Liver (tissue), 9 donors: ENCODE data around the gene RSRP1. TPM values are rescaled to one million over a fixed set of nuclear protein-coding genes. Genes with fewer than 3 reads are reported as not detected.

ENCODE experiments used
- DNase-seq: peaks from one replicate; pipeline ENCODE4 v3.0.0-alpha.2; 2017; ENCODE audit warnings: low spot score
- H3K27ac ChIP-seq, 2 donors: one replicate each; pipeline ENCODE4 v1.7.0; 2013; ENCODE audit warnings: inconsistent platforms in 2 of 2, low read length in 2 of 2, control low read depth in 1 of 2, low read depth in 1 of 2, mild to moderate bottlenecking in 1 of 2
- H3K27me3 ChIP-seq, 4 donors: one replicate each; pipeline versions ENCODE4 v1.6.1 to v1.7.0; 2013; ENCODE audit warnings: low read length in 3 of 4, inconsistent platforms in 1 of 4, mild to moderate bottlenecking in 1 of 4, moderate library complexity in 1 of 4; ENCODE audit not compliant: control insufficient read depth in 4 of 4, insufficient read depth in 4 of 4
- H3K36me3 ChIP-seq, 4 donors: one replicate each; pipeline versions ENCODE4 v1.6.1 to v1.7.0; 2013; ENCODE audit warnings: low read length in 3 of 4, mild to moderate bottlenecking in 3 of 4, low read depth in 1 of 4, moderate library complexity in 1 of 4; ENCODE audit not compliant: control insufficient read depth in 4 of 4, insufficient read depth in 3 of 4
- H3K4me1 ChIP-seq, 4 donors: one replicate each; pipeline versions ENCODE4 v1.6.1 to v1.7.0; 2013; ENCODE audit warnings: low read length in 3 of 4, mild to moderate bottlenecking in 3 of 4, moderate library complexity in 1 of 4; ENCODE audit not compliant: control insufficient read depth in 4 of 4, insufficient read depth in 4 of 4
- H3K4me3 ChIP-seq, 3 donors: one replicate each; pipeline versions ENCODE4 v1.6.1 to v1.7.0; 2013; ENCODE audit warnings: low read length in 3 of 3, control low read depth in 1 of 3, low read depth in 1 of 3, mild to moderate bottlenecking in 1 of 3
- H3K9ac ChIP-seq, 2 donors: one replicate each; pipeline ENCODE4 v1.7.0; 2013; ENCODE audit warnings: low read length in 2 of 2, mild to moderate bottlenecking in 2 of 2, moderate library complexity in 2 of 2, control low read depth in 1 of 2, low read depth in 1 of 2
- H3K9me3 ChIP-seq, 4 donors: one replicate each; pipeline versions ENCODE4 v1.6.1 to v1.7.0; 2013; ENCODE audit warnings: low read length in 3 of 4; ENCODE audit not compliant: control insufficient read depth in 4 of 4
- EGR1 ChIP-seq, 2 donors: IDR thresholded peaks; 2 replicates each; pipeline ENCODE4 v1.6.1; 2016 to 2018; ENCODE audit warnings: antibody characterized with exemption in 2 of 2, low read depth in 2 of 2
- GABPA ChIP-seq, 2 donors: IDR thresholded peaks in 1 of 2; conservative IDR thresholded peaks in 1 of 2; 2 replicates each; pipeline ENCODE4 v1.6.1; 2016; ENCODE audit warnings: antibody characterized with exemption in 2 of 2, mild to moderate bottlenecking in 1 of 2, moderate library complexity in 1 of 2
- HNF4A ChIP-seq, 2 donors: conservative IDR thresholded peaks; 2 replicates each; pipeline ENCODE4 v1.6.1; 2016; ENCODE audit warnings: antibody characterized with exemption in 2 of 2, mild to moderate bottlenecking in 2 of 2
- HNF4G ChIP-seq: IDR thresholded peaks from 2 replicates; pipeline ENCODE4 v1.6.1; 2016; ENCODE audit warnings: antibody characterized with exemption
- JUND ChIP-seq, 2 donors: IDR thresholded peaks; 2 replicates each; pipeline ENCODE4 v1.6.1; 2016; ENCODE audit warnings: antibody characterized with exemption in 2 of 2
- NR2F2 ChIP-seq: IDR thresholded peaks from 2 replicates; pipeline ENCODE4 v1.6.1; 2016; ENCODE audit warnings: antibody characterized with exemption
- RAD21 ChIP-seq, 2 donors: IDR thresholded peaks; 2 replicates each; pipeline ENCODE4 v1.6.1; 2016; ENCODE audit warnings: antibody characterized with exemption in 2 of 2, mild to moderate bottlenecking in 2 of 2
- RXRA ChIP-seq, 2 donors: IDR thresholded peaks; 2 replicates each; pipeline ENCODE4 v1.6.1; 2017 to 2018; ENCODE audit warnings: antibody characterized with exemption in 2 of 2, mild to moderate bottlenecking in 1 of 2
- TAF1 ChIP-seq: conservative IDR thresholded peaks from 2 replicates; pipeline ENCODE4 v1.6.1; 2016; ENCODE audit warnings: antibody characterized with exemption, mild to moderate bottlenecking
- YY1 ChIP-seq: IDR thresholded peaks from 2 replicates; pipeline ENCODE4 v1.6.1; 2016; ENCODE audit warnings: antibody characterized with exemption, mild to moderate bottlenecking
- WGBS: extraction: QIAGEN DNeasy Blood & Tissue Kit; methylation state at CpG from one replicate; pipeline ENCODE4 v1.1.7; 2013; 5-methylcytosine and 5-hydroxymethylcytosine counted together
- polyA plus RNA-seq, 2 donors: library from polyadenylated mRNA; stranded (reverse) in 1 of 2; unstranded in 1 of 2; fragments of 200-250 nt in 1 of 2; fragments of >200 nt in 1 of 2; fragmentation: Nextera tagmentation in 1 of 2; extraction: Ambion mirVana in 1 of 2; gene quantifications; one replicate each; pipeline versions ENCODE4 v1.2.1 to v1.2.3, GENCODE V29; 2013 to 2015
- total RNA-seq, 2 donors: library from RNA; depleted of rRNA; stranded (reverse); fragments of >200 nt; gene quantifications; one replicate each; pipeline ENCODE4 v1.2.3, GENCODE V29; 2014
- TF ChIP-seq, protein P1 (sequence below): IDR thresholded peaks from 2 replicates; pipeline ENCODE4 v1.6.1; 2016; ENCODE audit warnings: antibody characterized with exemption
- TF ChIP-seq, protein P2 (sequence below): IDR thresholded peaks from 2 replicates; pipeline ENCODE4 v1.6.1; 2016; ENCODE audit warnings: antibody characterized with exemption, mild to moderate bottlenecking
- TF ChIP-seq, protein P3 (sequence below): IDR thresholded peaks from 2 replicates; pipeline ENCODE4 v1.6.1; 2016; ENCODE audit warnings: antibody characterized with exemption
- TF ChIP-seq, protein P4 (sequence below): IDR thresholded peaks from 2 replicates; pipeline ENCODE4 v1.6.1; 2016; ENCODE audit warnings: antibody characterized with exemption
- donor health status: healthy.
- donor health status: healthy.
- donor health status: healthy.
- donor health status: healthy.
- donor health status: healthy.

The RSRP1 gene
- total and polyA plus RNA-seq, 4 donors: 19.9 to 101 (median 74.0) TPM

DNA sequence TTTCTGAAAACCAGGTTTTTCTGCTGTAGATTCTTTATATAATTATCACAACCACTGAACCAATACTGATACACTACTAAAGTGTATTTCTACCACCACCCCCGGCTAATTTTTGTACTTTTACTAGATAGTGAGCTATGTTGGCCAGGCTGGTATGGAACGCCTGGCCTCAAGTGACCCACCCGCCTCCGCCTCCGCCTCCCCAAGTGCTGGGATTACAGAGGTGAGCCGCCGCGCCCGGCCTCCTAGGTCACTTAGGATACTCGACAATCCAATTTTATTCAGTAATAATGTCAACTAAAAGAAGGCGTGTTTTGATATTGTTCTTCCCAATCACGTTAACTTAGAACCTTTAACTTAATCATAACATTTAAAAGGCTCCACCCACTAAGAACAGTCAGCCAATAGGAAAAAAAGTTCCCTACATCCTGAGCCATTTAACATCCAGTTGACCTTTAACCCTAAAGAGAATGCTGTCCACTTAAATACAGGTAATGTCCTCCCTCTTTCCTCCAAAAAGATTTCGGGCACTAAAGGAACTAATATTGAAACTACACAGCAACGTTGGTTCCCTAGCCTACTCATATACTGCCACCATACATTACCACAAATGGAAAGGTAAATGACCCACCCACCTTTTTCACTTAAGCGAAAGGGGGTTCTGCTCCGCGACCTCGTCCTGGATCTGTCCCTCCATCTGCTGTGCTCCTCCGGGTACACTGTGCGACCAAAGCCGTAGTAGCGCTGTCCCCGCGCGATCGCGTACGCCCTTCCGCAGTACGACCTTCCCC is 1.2 kb downstream of the RSRP1 start:
- H3K9me3 ChIP-seq: no peaks in the 10 kb centered on the region
- H3K36me3 ChIP-seq: peaks cover 13 to 33% (median 31%) of the 10 kb centered on the region in 4 donors
- TF ChIP-seq EGR1 (IDR thresholded peaks at IDR 0.05; ENCODE audit: low read depth in 2 of 2) (no peak), YY1 (no peak), TAF1 (no peak), JUND (IDR thresholded peaks at IDR 0.05) (no peak), RXRA (IDR thresholded peaks at IDR 0.05) (peak in 1 of 2 donors; percentile 18), RAD21 (IDR thresholded peaks at IDR 0.05) (no peak), HNF4A (conservative IDR thresholded peaks at IDR 0.05) (peak in 1 of 2 donors; percentile 9), HNF4G (no peak), NR2F2 (peak; percentile 55), GABPA (IDR thresholded peaks at IDR 0.05 in 1 of 2, conservative IDR thresholded peaks at IDR 0.05 in 1 of 2) (peak in 1 of 2 donors; percentile 29)
- TF ChIP-seq, protein P1, sequence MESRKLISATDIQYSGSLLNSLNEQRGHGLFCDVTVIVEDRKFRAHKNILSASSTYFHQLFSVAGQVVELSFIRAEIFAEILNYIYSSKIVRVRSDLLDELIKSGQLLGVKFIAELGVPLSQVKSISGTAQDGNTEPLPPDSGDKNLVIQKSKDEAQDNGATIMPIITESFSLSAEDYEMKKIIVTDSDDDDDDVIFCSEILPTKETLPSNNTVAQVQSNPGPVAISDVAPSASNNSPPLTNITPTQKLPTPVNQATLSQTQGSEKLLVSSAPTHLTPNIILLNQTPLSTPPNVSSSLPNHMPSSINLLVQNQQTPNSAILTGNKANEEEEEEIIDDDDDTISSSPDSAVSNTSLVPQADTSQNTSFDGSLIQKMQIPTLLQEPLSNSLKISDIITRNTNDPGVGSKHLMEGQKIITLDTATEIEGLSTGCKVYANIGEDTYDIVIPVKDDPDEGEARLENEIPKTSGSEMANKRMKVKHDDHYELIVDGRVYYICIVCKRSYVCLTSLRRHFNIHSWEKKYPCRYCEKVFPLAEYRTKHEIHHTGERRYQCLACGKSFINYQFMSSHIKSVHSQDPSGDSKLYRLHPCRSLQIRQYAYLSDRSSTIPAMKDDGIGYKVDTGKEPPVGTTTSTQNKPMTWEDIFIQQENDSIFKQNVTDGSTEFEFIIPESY: no peak
- TF ChIP-seq, protein P2, sequence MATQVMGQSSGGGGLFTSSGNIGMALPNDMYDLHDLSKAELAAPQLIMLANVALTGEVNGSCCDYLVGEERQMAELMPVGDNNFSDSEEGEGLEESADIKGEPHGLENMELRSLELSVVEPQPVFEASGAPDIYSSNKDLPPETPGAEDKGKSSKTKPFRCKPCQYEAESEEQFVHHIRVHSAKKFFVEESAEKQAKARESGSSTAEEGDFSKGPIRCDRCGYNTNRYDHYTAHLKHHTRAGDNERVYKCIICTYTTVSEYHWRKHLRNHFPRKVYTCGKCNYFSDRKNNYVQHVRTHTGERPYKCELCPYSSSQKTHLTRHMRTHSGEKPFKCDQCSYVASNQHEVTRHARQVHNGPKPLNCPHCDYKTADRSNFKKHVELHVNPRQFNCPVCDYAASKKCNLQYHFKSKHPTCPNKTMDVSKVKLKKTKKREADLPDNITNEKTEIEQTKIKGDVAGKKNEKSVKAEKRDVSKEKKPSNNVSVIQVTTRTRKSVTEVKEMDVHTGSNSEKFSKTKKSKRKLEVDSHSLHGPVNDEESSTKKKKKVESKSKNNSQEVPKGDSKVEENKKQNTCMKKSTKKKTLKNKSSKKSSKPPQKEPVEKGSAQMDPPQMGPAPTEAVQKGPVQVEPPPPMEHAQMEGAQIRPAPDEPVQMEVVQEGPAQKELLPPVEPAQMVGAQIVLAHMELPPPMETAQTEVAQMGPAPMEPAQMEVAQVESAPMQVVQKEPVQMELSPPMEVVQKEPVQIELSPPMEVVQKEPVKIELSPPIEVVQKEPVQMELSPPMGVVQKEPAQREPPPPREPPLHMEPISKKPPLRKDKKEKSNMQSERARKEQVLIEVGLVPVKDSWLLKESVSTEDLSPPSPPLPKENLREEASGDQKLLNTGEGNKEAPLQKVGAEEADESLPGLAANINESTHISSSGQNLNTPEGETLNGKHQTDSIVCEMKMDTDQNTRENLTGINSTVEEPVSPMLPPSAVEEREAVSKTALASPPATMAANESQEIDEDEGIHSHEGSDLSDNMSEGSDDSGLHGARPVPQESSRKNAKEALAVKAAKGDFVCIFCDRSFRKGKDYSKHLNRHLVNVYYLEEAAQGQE: peak; percentile 72
- TF ChIP-seq, protein P3, sequence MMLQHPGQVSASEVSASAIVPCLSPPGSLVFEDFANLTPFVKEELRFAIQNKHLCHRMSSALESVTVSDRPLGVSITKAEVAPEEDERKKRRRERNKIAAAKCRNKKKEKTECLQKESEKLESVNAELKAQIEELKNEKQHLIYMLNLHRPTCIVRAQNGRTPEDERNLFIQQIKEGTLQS: no peak
- TF ChIP-seq, protein P4, sequence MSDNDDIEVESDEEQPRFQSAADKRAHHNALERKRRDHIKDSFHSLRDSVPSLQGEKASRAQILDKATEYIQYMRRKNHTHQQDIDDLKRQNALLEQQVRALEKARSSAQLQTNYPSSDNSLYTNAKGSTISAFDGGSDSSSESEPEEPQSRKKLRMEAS: no peak
- peaks cover 1 to 29% (median 18%) of the 10 kb centered on the region in 4 donors for H3K4me1 ChIP-seq
- no peaks in the 10 kb centered on the region for H3K27me3 ChIP-seq
- peak overlapping the region; percentile 38 to 82 for H3K9ac ChIP-seq
- H3K27ac ChIP-seq: peak overlapping the region; percentile 96 to 98
- DNase-seq: no peak
- WGBS: 20% methylated on average over 30 of the region's 30 CpGs
- peak overlapping the region; percentile 66 to 100 (median 99) for H3K4me3 ChIP-seq

DNA sequence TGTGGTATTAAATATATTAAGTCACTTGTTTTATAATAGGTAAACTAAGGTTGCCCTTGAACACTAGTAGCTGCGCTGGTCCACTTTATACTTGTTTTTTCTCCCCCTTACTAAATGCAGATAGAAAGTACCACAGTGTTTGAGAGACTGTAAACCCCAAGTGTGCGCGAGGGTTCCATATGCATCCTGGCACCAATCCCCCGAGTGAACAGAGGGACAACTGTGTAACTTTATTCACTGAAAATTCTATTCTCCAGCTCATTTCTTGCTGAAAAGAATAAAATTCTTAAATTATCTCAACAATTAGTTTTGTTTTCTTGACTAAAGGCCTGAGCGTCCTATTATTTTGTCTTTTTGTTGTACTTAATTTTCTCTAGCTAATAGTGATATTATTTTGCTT is 1.9 kb downstream of the RSRP1 start:
- no peak overlapping the region for H3K9ac ChIP-seq
- H3K4me3 ChIP-seq: peak overlapping the region in 1 of 3 donors; percentile 100
- no peaks in the 10 kb centered on the region for H3K27me3 ChIP-seq
- no peak for DNase-seq
- TF ChIP-seq HNF4A (conservative IDR thresholded peaks at IDR 0.05): no peak
- H3K36me3 ChIP-seq: peaks cover 13 to 33% (median 31%) of the 10 kb centered on the region in 4 donors
- peaks cover 1 to 35% (median 24%) of the 10 kb centered on the region in 4 donors for H3K4me1 ChIP-seq
- no peaks in the 10 kb centered on the region for H3K9me3 ChIP-seq
- H3K27ac ChIP-seq: no peak overlapping the region
- 88% methylated on average over 5 of the region's 5 CpGs for WGBS
